Fibroblast of skin of abdomen (primary cell): ENCODE results near the gene VTI1B.
"Not testable (repeated sequence)": the region's sequence is repeated elsewhere in the genome, so short reads cannot be mapped to it uniquely, and the experiment has no call there.

Experiments
- DNase-seq: peaks from one replicate; pipeline ENCODE4 v3.0.0-alpha.2; 2013

Gene VTI1B

DNA sequence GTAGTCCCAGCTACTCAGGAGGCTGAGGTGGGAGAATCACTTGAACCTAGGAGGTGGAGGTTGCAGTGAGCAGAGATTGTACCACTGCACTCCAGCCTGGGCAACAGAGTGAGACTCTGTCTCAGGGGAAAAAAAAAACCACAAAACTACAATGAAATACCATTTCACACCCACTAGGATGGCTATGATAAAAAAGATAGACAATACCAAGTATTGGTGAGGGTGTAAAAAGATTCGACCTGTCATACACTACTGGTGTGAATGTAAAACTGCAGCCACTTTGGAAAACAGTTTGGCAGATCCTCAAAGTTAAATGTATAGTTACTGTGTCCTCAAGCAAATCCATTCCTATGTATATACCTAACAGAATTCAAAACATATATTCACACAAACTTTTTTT, 48.3 kb downstream of the VTI1B start:
- not testable (repeated sequence) for DNase-seq

DNA sequence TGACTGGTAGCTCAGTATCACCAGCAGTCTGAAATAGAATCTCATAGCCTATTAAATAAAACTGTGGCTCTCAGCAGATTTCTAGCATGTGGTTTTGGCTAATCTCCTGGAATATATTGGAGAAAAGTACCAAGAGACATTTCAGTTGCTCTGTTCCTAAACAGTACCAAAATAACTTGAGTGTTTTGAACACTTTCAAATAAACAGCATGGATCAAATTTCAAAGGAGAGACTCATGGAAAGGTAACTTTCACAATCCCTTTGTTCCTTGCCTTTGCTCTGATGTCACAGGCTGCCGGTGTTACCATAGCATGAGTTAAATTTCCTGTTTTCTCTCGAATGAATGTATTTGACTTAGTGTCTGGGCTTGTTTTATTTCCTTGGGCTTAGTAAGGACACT, 51.3 kb downstream of the VTI1B start:
- no peak for DNase-seq

DNA sequence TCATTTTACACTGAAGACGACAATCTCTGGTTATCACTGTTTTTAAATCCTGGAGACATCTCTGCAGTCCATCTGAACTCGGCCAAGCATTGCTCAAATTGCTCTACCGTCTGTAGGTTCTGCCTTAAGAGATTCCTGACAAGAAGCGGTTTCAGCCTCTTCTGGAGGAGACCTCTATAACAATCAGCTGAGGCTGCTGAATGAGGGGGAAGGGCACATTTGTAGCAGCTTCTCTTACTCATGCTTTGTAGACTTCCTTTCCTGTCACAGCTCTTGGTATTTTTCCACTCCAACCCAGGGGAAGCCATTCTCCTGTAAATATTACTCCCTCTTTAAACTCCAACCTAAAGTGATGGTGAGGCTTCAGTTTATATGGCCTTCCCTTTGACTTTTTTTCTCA, 51.8 kb downstream of the VTI1B start:
- peak; percentile 86 for DNase-seq

DNA sequence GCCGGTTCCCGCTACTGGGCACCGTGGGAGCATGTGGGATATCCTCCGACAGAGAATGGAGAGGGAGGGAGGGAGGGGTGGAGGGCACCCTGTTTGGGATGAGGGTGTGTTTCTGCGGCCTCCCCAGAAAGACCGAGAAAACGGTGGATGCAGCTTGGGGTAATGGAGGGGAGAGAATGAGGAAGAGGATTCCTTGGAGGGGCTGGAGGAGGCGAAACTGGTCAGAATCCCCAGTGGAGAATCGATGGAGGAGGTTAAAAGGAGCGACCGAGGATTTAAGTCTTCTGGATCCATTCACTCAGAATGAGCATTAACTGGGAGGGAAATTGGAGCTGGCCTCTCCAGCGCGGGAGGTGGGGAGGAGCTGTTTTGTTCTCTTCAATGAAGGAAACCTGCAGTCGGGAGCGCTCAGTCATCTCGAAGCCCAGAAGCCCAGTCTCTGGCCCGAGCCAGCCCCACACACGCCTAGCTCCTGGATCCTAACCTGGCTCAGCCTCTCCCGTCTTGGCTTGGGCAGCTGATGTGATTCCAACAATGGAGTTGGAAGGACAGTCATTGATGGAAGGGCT, 54.1 kb downstream of the VTI1B start:
- DNase-seq: no peak

DNA sequence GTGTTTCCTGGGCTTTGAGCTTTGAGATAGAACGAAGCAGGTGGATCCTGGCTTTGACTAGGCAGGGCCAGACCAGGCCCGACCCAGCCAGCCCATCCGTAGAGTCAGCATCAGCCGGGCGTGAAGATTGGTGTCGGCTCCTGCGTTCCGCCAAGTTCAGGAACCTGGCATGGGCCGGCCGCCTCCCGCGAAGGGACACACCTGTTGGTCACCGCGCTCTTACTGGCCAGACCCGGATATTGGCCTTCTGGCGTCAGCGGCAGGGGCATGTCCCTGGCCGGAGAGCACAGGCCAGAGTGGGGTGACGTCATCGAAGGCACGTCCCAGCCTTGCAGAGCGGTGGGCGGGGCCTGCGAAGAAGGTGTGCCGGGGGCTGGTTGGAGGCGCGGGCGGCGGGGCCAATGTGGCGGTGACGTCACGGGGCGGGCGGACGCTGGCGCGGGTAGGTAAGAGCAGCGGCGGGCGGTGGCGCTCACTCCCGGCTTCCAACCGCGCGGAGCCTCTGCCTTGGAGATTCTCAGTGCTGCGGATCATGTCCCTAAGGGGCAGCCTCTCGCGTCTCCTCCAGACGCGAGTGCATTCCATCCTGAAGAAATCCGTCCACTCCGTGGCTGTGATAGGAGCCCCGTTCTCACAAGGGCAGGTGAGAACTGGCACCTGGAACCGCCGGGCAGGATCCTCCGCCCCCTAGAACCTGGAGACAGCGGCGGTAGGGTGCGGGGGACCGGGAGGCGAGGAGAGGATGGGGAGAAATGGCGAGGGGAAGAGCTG, 54.8 kb downstream of the VTI1B start, which contains the start of gene ARG2:
ARG2 (plus strand) TSS at position 475 of the 771 bp plus-strand sequence; CDS start at position 533, 58 bp downstream.
- peak; percentile 85 for DNase-seq

DNA sequence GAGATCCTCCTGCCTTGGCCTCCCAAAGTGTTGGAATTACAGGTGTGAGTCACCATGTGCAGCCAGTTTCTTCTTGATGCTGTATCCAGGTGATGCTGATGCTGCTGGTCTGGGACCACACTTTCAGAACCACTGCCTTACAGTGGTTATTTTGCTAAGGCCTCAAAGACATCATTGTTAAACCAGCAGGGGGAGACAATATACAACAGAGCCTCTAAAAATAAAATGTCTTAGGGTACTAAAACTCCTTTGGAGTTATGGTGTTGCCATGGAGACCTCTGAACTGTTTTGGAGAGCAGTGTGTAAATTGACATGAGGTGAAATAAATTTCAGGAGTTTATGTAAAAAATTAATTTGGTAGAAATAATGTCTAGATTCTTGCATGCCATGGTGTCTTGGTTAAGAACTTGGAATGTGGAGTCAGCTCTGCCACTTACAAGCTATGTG, 55.8 kb downstream of the VTI1B start:
- peak; percentile 81 for DNase-seq

DNA sequence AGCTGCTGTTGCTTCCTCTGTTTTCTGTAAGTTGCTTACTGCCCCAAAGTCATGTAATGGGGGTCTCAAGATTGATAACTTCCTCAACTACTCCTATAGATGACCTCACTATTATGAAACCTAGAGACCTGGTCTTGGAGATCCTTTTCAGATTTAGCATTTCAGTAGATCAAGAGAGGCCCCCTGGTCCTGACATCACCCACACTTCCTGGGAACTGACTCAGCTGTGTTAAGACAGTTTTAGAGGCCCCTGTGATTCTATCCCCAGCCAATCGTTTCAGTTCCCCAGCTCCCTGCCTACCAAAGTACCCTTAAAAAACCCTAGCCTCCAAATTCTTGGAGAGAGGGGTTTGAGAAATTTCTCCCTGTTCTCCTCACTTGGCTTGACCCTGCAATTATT, 63.9 kb downstream of the VTI1B start:
- no peak for DNase-seq

DNA sequence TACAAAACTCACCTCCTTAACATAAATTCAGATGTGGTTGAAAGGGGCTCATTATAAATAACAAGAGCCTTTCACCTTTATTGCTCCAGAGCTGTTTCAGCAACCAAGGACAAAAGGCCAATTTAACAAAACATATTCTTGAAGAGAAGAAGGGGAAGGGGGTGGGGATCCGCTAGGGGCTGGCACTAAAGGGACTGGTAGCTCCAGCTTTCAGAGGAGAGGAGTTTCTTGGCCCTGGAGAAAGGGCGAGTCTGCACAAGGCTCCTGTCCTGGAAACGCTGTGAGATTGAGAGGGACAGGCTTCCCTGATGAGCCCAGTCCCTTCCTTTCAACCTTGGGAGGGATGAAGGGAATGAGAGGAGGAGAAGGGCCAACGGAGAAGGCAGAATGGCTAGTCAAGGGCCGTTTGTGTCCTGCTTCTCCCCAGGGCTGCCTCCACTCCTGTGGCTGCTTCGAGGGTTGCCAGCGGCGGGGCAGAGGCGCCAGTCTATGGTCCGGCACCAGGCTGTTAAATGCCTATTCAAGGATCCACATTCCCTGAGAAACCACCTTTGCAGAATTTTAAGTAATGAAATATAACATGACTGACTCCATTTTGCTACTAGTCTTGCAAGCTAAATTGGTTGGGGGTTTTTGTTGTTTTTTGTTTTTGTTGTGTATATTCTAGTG, 64.7 kb downstream of the VTI1B start:
- no peak for DNase-seq

DNA sequence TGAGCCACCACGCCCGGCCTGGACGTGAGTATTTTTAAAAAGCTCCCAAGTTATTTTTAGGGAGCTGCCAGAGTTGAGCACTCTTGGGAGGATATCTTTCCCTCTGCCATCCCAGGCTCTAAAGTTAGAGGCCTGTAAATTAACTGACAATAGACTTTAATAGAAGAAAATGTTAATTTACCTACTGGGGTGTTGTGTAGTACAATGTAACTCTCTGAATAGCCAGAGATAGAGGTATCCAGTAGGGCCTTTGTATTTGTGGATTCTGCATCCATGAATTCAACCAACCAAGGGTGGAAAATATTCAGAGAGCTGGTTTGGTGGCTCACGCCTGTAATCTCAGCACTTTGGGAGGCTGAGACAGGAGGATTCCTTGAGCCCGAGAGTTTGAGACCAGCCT, 66.8 kb downstream of the VTI1B start:
- no peak for DNase-seq

DNA sequence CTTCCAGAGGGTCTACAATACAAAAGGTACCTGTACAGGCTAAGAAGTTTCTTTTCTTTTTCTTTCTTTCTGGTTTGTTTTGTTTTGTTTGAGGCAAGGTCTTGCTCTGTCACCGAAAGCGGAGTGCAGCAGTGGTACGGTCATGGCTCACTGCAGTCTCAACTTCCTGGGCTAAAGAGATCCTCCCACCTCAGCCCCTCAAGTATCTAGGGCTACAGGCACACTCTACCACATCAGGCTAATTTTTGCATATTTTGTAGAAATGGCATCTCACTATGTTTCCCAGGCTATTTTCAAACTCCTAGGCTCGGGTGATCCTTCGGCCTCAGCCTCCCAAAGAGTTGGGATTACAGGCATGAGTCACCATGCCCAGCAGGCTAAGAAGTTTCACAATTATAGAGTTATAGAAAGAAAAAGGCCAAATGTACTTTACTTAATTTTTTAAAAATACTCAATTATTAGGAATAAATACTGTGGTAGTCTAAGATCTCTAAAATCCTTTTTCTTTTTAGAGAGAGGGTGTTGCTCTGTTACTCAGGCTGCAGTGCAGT, 71.4 kb downstream of the VTI1B start:
- no peak for DNase-seq

DNA sequence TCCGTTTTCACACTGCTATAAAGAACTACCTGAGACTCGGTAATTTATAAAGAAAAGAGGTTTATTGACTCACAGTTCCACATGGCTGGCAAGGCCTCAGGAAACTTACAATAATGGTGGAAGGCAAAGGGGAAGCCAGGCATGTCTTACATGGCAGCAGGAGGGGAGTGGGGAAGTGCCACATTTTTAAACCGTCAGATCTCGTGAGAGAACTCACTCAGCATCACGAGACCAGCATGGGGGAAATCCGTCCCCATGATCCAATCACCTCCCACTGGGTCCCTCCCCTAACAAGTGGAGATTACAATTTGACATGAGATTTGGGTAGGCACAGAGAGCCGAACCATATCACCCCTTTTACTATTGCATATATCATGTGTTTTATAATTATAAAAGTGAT, 72.4 kb downstream of the VTI1B start:
- DNase-seq: no peak

DNA sequence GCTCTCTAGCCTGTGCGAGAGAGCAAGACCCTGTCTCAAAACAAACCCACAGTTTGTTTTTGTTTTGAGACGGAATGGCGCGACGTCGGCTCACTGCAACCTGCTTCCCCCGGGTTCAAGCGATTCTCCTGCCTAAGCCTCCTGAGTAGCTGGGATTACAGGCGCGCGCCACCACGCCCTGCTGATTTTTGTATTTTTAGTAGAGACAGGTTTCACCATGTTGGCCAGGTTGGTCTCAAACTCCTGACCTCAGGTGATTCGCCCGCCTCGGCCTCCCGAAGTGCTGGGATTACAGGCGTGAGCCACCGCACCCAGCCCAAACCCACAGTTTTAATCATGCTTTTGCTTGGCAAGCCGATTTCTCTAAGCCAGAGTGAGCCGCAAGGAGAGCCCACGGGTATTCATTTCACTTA, 73.9 kb downstream of the VTI1B start:
- not testable (repeated sequence) for DNase-seq

DNA sequence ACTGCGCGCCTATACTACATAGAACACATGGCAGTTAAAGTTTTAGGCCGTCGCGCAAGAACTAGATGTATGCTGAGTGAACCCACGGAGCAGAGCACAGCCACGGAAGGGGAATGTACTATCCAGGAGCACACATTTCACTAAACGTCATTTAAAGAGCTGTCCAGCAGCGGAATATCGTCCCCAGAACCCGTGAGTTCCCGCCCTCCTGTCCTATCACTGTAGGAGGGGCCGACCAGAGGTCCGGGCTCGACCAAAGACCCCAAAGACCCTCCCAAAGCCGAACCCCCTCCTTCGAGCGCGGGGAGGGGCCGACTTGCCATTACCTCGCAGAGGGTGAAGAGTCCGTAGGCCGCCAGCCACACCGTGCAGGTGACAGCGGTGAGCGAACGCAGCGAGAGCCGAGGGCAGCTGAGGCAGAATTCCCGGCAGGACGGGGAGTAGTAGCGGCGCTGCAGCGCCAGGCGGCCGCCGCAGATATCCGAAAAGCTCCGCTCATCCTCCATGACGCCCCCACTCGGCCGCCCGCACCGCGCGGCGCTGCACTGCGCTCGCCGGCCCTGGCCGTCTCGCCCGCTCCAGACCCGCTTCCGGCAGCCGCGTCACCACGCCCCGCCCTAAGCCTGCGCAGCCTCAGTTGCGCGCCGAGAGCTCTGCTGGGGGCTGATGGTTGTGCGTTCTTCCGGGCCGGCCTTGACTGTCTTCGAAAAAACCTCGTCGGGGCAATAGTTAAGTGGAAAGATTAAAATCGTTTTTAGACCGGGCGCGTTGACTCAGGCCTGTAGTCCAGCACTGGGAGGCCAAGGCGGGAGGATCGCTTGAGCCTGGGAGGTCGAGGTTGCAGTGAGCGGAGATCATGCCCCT, 74.5 kb downstream of the VTI1B start, which contains the start of gene PIGH:
PIGH (minus strand) TSS at position 571 of the 864 bp plus-strand sequence; CDS start at position 506, 65 bp downstream.
- DNase-seq: peak; percentile 85
